ENCODE results near the gene DAND5. TPM values are rescaled to one million over a fixed set of nuclear protein-coding genes. Genes with fewer than 3 reads are reported as not detected.
A peak's percentile ranks its signal among the peaks of the same experiment; 100 is the strongest.

The DAND5 gene
- total RNA-seq, 1 donor = not detected

DNA sequence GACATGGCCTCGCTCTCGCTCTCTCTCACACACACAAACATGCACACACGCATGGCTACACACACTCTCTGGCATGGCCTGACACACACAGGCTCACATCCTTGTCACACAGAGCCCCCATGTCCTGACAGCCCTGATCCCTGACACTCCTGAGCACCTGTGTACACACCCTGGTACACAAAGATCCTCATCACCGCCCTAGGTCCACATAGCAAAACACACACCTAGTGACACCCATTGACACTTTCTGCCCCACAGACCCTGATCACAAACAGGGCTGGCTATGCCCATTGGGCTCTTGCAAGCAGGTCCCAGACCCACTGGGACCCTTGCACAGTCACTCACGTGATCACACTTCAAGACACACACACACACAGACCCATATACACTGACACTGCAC is 21.9 kb downstream of the DAND5 start:
- peak; percentile 82 for DNase-seq (ENCODE audit: insufficient read length, low spot score, missing footprints)
- no peaks in the 10 kb centered on the region for H3K9me3 ChIP-seq (ENCODE audit: low read depth, low read length)
- H4K20me1 ChIP-seq (ENCODE audit: insufficient read depth, low read length) = no peaks in the 10 kb centered on the region
- peaks cover 5% of the 10 kb centered on the region for H3K4me1 ChIP-seq (ENCODE audit: insufficient read depth, low read length)
- H3K4me3 ChIP-seq (ENCODE audit: insufficient read depth, low read length) = no peak overlapping the region
- no peak overlapping the region for H3K4me2 ChIP-seq (ENCODE audit: insufficient read depth, low read length)
- peaks cover 5% of the 10 kb centered on the region for H3K79me2 ChIP-seq (ENCODE audit: insufficient read depth, low read length)
- no peaks in the 10 kb centered on the region for H3K27me3 ChIP-seq (ENCODE audit: insufficient read depth, low read length)
- no peak overlapping the region for H3K27ac ChIP-seq (ENCODE audit: low read depth, low read length)
- no peak overlapping the region for H2AFZ ChIP-seq (ENCODE audit: low read length)
- no peak for TF ChIP-seq CTCF (IDR thresholded peaks at IDR 0.05; ENCODE audit: extremely low read depth, low read depth, low read length)
- no peaks in the 10 kb centered on the region for H3K36me3 ChIP-seq (ENCODE audit: insufficient read depth, low read length)

DNA sequence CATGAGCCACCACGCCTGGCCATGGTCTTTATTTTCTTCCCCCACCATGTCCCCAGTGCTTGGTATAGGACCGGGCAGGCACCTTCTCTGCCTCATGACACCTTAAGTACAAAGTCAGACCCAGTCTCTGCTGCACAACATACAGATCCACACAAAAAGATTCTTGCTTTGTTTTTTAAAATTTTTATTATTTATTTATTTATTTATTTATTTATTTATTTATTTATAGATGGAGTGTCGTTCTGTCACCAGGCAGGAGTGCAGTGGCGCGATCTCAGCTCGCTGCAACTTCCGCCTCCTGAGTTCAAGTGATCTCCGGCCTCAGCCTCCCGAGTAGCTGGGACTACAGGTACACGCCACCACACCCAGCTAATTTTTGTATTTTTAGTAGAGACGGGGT is 23.4 kb downstream of the DAND5 start:
- no peak overlapping the region for H3K4me2 ChIP-seq (ENCODE audit: insufficient read depth, low read length)
- H3K4me3 ChIP-seq (ENCODE audit: insufficient read depth, low read length) = no peak overlapping the region
- peaks cover 14% of the 10 kb centered on the region for H3K4me1 ChIP-seq (ENCODE audit: insufficient read depth, low read length)
- H3K27me3 ChIP-seq (ENCODE audit: insufficient read depth, low read length) = no peaks in the 10 kb centered on the region
- no peak for DNase-seq (ENCODE audit: insufficient read length, low spot score, missing footprints)
- H3K27ac ChIP-seq (ENCODE audit: low read depth, low read length) = no peak overlapping the region
- H4K20me1 ChIP-seq (ENCODE audit: insufficient read depth, low read length) = peaks cover 11% of the 10 kb centered on the region
- H2AFZ ChIP-seq (ENCODE audit: low read length) = no peak overlapping the region
- no peaks in the 10 kb centered on the region for H3K9me3 ChIP-seq (ENCODE audit: low read depth, low read length)
- H3K36me3 ChIP-seq (ENCODE audit: insufficient read depth, low read length) = no peaks in the 10 kb centered on the region
- peaks cover 19% of the 10 kb centered on the region for H3K79me2 ChIP-seq (ENCODE audit: insufficient read depth, low read length)
- no peak for TF ChIP-seq CTCF (IDR thresholded peaks at IDR 0.05; ENCODE audit: extremely low read depth, low read depth, low read length)

DNA sequence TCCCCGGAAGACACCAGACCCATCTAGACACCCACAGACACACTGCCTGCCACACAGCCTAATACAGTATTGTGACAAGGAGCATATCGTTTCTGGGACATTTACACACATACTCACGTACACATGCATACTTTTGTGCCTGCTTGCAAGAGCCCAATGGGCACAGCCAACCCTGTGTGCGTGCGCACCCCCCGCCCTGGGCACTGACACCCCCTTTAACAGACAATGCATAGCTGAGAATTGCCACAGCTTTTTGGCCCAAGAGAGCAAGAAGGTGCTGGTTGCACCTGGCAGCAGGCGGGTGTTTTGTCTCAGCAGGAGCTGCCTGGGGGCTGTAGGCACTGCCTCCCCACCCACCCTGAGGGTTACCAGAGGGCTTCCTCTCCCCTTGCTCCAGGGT is 24.2 kb downstream of the DAND5 start:
- no peaks in the 10 kb centered on the region for H3K9me3 ChIP-seq (ENCODE audit: low read depth, low read length)
- peaks cover 14% of the 10 kb centered on the region for H3K4me1 ChIP-seq (ENCODE audit: insufficient read depth, low read length)
- H3K4me3 ChIP-seq (ENCODE audit: insufficient read depth, low read length) = no peak overlapping the region
- H4K20me1 ChIP-seq (ENCODE audit: insufficient read depth, low read length) = peaks cover 15% of the 10 kb centered on the region
- DNase-seq (ENCODE audit: insufficient read length, low spot score, missing footprints) = peak; percentile 60
- peaks cover 2% of the 10 kb centered on the region for H3K36me3 ChIP-seq (ENCODE audit: insufficient read depth, low read length)
- H3K4me2 ChIP-seq (ENCODE audit: insufficient read depth, low read length) = no peak overlapping the region
- H3K79me2 ChIP-seq (ENCODE audit: insufficient read depth, low read length) = peaks cover 27% of the 10 kb centered on the region
- TF ChIP-seq CTCF (IDR thresholded peaks at IDR 0.05; ENCODE audit: extremely low read depth, low read depth, low read length) = no peak
- no peak overlapping the region for H2AFZ ChIP-seq (ENCODE audit: low read length)
- no peaks in the 10 kb centered on the region for H3K27me3 ChIP-seq (ENCODE audit: insufficient read depth, low read length)
- H3K27ac ChIP-seq (ENCODE audit: low read depth, low read length) = no peak overlapping the region

- peak within 1 kb of the TSS; percentile 92 for H3K4me3 ChIP-seq (ENCODE audit: insufficient read depth, low read length)
- H3K4me2 ChIP-seq (ENCODE audit: insufficient read depth, low read length) = peak within 1 kb of the TSS; percentile 96
- H3K4me1 ChIP-seq (ENCODE audit: insufficient read depth, low read length) = peaks cover 14% of the 10 kb centered on the region
- no peaks in the 10 kb centered on the region for H3K9me3 ChIP-seq (ENCODE audit: low read depth, low read length)
- peaks cover 6% of the 10 kb centered on the region for H3K36me3 ChIP-seq (ENCODE audit: insufficient read depth, low read length)
- H3K79me2 ChIP-seq (ENCODE audit: insufficient read depth, low read length) = peaks cover 40% of the 10 kb centered on the region
- peak within 1 kb of the TSS; percentile 75 for H3K27ac ChIP-seq (ENCODE audit: low read depth, low read length)
- H2AFZ ChIP-seq (ENCODE audit: low read length) = peak within 1 kb of the TSS; percentile 96
- TF ChIP-seq CTCF (IDR thresholded peaks at IDR 0.05; ENCODE audit: extremely low read depth, low read depth, low read length) = no peak
- H4K20me1 ChIP-seq (ENCODE audit: insufficient read depth, low read length) = peaks cover 18% of the 10 kb centered on the region
- no peaks in the 10 kb centered on the region for H3K27me3 ChIP-seq (ENCODE audit: insufficient read depth, low read length)
- DNase-seq (ENCODE audit: insufficient read length, low spot score, missing footprints) = peak; percentile 98
Measured at GRCh38 chr19:12994701-12995595, 25.6 kb downstream of the DAND5 start, which contains the start of gene NFIX. TSS of gene NFIX (plus strand) at chr19:12995475. CDS start at chr19:12995838, 363 bp downstream.

Data from osteoblast (primary cell).